WTC11 (cell line): ENCODE results near the gene EIF3I.

ENCODE experiments used
- ELF4 ChIP-seq: sonication (generic); formaldehyde crosslinking; IDR thresholded peaks from 2 replicates; pipeline ENCODE4 v1.8.1; 2022; ENCODE audit warnings: low read depth, mild to moderate bottlenecking, moderate library complexity, missing genetic modification reagents
- FOXK1 ChIP-seq: sonication (generic); formaldehyde crosslinking; IDR thresholded peaks from 2 replicates; pipeline ENCODE4 v1.8.0; 2022; ENCODE audit warnings: mild to moderate bottlenecking, moderate library complexity, missing genetic modification reagents
- NFE2L1 ChIP-seq: sonication (generic); formaldehyde crosslinking; IDR thresholded peaks from 2 replicates; pipeline ENCODE4 v1.8.1; 2023; ENCODE audit warnings: missing genetic modification reagents
- NFYB ChIP-seq: sonication (generic); formaldehyde crosslinking; conservative IDR thresholded peaks from 2 replicates; pipeline ENCODE4 v1.8.0; 2022; ENCODE audit warnings: low read depth, missing genetic modification reagents
- SP1 ChIP-seq: sonication (generic); formaldehyde crosslinking; conservative IDR thresholded peaks from 2 replicates; pipeline ENCODE4 v1.8.1; 2022; ENCODE audit warnings: missing genetic modification reagents
- TF ChIP-seq, protein P1 (sequence below): fragments of 200-600 bp; IDR thresholded peaks from 2 replicates; pipeline ENCODE4 v1.8.0; 2022; ENCODE audit warnings: antibody characterized with exemption
- TF ChIP-seq, protein P2 (sequence below): sonication (generic); formaldehyde crosslinking; IDR thresholded peaks from 2 replicates; pipeline ENCODE4 v1.8.0; 2022; ENCODE audit warnings: mild to moderate bottlenecking, missing genetic modification reagents
- TF ChIP-seq, protein P3 (sequence below): sonication (generic); formaldehyde crosslinking; IDR thresholded peaks from 2 replicates; pipeline ENCODE4 v1.8.1; 2023; ENCODE audit warnings: mild to moderate bottlenecking, missing genetic modification reagents, borderline replicate concordance
- TF ChIP-seq, protein P4 (sequence below): sonication (generic); formaldehyde crosslinking; IDR thresholded peaks from 2 replicates; pipeline ENCODE4 v1.8.1; 2023; ENCODE audit warnings: mild to moderate bottlenecking, missing genetic modification reagents, moderate library complexity
- TF ChIP-seq, protein P5 (sequence below): sonication (generic); formaldehyde crosslinking; IDR thresholded peaks from 2 replicates; pipeline ENCODE4 v1.8.1; 2022; ENCODE audit warnings: low read depth, missing genetic modification reagents, borderline replicate concordance
- TF ChIP-seq, protein P6 (sequence below): fragments of 250-450 bp; sonication (Bioruptor Pico); IDR thresholded peaks from 2 replicates; pipeline ENCODE4 v1.9.0; 2021; ENCODE audit warnings: moderate library complexity, mild to moderate bottlenecking, inconsistent platforms, borderline replicate concordance
- TF ChIP-seq, protein P7 (sequence below): sonication (generic); formaldehyde crosslinking; IDR thresholded peaks from 2 replicates; pipeline ENCODE4 v1.8.0; 2022; ENCODE audit warnings: mild to moderate bottlenecking, missing genetic modification reagents
- TF ChIP-seq, protein P8 (sequence below): sonication (generic); formaldehyde crosslinking; conservative IDR thresholded peaks from 2 replicates; pipeline ENCODE4 v1.8.1; 2022; ENCODE audit warnings: mild to moderate bottlenecking, missing genetic modification reagents

DNA sequence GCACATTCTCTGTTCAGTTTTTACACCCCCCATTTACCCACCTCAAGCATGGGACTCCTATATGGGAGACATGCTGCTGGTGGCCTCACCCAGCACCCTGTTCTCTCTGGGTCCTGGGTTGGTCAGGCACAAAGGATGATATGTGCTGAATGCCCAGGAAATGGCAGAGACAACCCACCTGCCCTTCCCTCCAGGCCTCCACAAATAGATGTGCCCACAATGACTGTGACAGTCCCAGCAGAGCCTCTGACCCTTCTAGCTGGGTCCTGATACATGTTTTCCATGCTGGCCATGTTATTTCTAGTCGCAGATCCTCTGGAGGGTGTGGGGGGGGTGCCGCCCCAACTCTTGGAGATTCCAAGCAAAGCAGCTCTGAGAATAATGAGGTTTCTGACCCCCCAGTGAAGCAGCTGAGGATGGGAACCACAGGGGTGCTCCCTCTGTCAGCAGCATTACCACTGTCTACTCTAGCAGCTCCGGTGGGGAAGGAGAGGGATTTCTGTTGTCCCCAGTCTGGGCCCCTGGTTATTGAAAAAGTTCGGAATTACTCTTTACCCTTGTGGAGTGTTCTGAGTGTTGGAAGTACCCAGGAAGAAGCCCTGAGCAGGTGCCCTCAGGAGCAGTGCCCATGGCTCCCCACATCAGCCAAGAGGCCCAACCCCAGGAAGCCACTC, 23.0 kb upstream of the EIF3I start:
- TF ChIP-seq, protein P1, sequence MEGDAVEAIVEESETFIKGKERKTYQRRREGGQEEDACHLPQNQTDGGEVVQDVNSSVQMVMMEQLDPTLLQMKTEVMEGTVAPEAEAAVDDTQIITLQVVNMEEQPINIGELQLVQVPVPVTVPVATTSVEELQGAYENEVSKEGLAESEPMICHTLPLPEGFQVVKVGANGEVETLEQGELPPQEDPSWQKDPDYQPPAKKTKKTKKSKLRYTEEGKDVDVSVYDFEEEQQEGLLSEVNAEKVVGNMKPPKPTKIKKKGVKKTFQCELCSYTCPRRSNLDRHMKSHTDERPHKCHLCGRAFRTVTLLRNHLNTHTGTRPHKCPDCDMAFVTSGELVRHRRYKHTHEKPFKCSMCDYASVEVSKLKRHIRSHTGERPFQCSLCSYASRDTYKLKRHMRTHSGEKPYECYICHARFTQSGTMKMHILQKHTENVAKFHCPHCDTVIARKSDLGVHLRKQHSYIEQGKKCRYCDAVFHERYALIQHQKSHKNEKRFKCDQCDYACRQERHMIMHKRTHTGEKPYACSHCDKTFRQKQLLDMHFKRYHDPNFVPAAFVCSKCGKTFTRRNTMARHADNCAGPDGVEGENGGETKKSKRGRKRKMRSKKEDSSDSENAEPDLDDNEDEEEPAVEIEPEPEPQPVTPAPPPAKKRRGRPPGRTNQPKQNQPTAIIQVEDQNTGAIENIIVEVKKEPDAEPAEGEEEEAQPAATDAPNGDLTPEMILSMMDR = no peak
- TF ChIP-seq, protein P2, sequence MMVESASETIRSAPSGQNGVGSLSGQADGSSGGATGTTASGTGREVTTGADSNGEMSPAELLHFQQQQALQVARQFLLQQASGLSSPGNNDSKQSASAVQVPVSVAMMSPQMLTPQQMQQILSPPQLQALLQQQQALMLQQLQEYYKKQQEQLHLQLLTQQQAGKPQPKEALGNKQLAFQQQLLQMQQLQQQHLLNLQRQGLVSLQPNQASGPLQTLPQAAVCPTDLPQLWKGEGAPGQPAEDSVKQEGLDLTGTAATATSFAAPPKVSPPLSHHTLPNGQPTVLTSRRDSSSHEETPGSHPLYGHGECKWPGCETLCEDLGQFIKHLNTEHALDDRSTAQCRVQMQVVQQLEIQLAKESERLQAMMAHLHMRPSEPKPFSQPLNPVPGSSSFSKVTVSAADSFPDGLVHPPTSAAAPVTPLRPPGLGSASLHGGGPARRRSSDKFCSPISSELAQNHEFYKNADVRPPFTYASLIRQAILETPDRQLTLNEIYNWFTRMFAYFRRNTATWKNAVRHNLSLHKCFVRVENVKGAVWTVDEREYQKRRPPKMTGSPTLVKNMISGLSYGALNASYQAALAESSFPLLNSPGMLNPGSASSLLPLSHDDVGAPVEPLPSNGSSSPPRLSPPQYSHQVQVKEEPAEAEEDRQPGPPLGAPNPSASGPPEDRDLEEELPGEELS = no peak
- TF ChIP-seq, protein P3, sequence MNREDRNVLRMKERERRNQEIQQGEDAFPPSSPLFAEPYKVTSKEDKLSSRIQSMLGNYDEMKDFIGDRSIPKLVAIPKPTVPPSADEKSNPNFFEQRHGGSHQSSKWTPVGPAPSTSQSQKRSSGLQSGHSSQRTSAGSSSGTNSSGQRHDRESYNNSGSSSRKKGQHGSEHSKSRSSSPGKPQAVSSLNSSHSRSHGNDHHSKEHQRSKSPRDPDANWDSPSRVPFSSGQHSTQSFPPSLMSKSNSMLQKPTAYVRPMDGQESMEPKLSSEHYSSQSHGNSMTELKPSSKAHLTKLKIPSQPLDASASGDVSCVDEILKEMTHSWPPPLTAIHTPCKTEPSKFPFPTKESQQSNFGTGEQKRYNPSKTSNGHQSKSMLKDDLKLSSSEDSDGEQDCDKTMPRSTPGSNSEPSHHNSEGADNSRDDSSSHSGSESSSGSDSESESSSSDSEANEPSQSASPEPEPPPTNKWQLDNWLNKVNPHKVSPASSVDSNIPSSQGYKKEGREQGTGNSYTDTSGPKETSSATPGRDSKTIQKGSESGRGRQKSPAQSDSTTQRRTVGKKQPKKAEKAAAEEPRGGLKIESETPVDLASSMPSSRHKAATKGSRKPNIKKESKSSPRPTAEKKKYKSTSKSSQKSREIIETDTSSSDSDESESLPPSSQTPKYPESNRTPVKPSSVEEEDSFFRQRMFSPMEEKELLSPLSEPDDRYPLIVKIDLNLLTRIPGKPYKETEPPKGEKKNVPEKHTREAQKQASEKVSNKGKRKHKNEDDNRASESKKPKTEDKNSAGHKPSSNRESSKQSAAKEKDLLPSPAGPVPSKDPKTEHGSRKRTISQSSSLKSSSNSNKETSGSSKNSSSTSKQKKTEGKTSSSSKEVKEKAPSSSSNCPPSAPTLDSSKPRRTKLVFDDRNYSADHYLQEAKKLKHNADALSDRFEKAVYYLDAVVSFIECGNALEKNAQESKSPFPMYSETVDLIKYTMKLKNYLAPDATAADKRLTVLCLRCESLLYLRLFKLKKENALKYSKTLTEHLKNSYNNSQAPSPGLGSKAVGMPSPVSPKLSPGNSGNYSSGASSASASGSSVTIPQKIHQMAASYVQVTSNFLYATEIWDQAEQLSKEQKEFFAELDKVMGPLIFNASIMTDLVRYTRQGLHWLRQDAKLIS (CRISPR knock-in tag) = no peak
- TF ChIP-seq SP1 (CRISPR knock-in tag) = no peak
- TF ChIP-seq, protein P4, sequence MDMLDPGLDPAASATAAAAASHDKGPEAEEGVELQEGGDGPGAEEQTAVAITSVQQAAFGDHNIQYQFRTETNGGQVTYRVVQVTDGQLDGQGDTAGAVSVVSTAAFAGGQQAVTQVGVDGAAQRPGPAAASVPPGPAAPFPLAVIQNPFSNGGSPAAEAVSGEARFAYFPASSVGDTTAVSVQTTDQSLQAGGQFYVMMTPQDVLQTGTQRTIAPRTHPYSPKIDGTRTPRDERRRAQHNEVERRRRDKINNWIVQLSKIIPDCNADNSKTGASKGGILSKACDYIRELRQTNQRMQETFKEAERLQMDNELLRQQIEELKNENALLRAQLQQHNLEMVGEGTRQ = no peak
- TF ChIP-seq, protein P5, sequence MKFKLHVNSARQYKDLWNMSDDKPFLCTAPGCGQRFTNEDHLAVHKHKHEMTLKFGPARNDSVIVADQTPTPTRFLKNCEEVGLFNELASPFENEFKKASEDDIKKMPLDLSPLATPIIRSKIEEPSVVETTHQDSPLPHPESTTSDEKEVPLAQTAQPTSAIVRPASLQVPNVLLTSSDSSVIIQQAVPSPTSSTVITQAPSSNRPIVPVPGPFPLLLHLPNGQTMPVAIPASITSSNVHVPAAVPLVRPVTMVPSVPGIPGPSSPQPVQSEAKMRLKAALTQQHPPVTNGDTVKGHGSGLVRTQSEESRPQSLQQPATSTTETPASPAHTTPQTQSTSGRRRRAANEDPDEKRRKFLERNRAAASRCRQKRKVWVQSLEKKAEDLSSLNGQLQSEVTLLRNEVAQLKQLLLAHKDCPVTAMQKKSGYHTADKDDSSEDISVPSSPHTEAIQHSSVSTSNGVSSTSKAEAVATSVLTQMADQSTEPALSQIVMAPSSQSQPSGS (CRISPR knock-in tag) = no peak
- TF ChIP-seq, protein P6, sequence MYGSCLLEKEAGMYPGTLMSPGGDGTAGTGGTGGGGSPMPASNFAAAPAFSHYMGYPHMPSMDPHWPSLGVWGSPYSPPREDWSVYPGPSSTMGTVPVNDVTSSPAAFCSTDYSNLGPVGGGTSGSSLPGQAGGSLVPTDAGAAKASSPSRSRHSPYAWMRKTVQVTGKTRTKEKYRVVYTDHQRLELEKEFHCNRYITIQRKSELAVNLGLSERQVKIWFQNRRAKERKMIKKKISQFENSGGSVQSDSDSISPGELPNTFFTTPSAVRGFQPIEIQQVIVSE (CRISPR knock-in tag) = no peak
- no peak for TF ChIP-seq ELF4
- TF ChIP-seq, protein P7, sequence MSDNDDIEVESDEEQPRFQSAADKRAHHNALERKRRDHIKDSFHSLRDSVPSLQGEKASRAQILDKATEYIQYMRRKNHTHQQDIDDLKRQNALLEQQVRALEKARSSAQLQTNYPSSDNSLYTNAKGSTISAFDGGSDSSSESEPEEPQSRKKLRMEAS = no peak
- TF ChIP-seq NFYB (CRISPR knock-in tag) = no peak
- TF ChIP-seq, protein P8, sequence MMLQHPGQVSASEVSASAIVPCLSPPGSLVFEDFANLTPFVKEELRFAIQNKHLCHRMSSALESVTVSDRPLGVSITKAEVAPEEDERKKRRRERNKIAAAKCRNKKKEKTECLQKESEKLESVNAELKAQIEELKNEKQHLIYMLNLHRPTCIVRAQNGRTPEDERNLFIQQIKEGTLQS (CRISPR knock-in tag) = no peak
- no peak for TF ChIP-seq NFE2L1 (CRISPR knock-in tag)
- TF ChIP-seq FOXK1 = no peak
